ENCODE results near the gene HCK.
"Not testable (repeated sequence)": the region's sequence is repeated elsewhere in the genome, so short reads cannot be mapped to it uniquely, and the experiment has no call there.

HCK gene

GRCh38 chr20:32028647-32029372, 23.2 kb upstream of the HCK start:
- DNase-seq (ENCODE audit: low read depth, low spot score): peak; percentile 67

GRCh38 chr20:32029561-32029960, 22.5 kb upstream of the HCK start:
- no peak for DNase-seq (ENCODE audit: low read depth, low spot score)

- DNase-seq (ENCODE audit: low read depth, low spot score): peak; percentile 97
Observed at GRCh38 chr20:32031007-32031958, 20.8 kb upstream of the HCK start.

- DNase-seq (ENCODE audit: low read depth, low spot score): no peak
Observed at GRCh38 chr20:32033316-32033715, 18.7 kb upstream of the HCK start.

DNA sequence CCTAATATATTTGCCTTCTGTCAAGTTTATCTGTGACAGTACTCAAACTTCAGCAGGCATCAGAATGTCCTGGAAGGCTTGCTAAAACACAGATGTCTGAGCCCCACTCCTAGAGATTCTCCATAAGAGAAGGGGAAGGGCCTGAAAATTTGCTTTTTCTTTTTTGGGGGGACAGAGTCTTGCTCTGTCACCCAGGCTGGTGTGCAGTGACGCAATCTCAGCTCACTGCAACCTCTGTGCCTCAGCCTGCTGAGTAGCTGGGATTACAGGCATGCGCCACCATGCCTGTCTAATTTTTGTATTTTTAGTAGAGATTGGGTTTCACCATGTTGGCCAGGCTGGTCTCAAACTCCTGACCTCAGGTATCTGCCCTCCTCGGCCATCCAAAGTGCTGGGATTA, 18.3 kb upstream of the HCK start:
- DNase-seq (ENCODE audit: low read depth, low spot score): not testable (repeated sequence)

- no peak for DNase-seq (ENCODE audit: low read depth, low spot score)
Observed at GRCh38 chr20:32034581-32035425, 17.2 kb upstream of the HCK start.

DNA sequence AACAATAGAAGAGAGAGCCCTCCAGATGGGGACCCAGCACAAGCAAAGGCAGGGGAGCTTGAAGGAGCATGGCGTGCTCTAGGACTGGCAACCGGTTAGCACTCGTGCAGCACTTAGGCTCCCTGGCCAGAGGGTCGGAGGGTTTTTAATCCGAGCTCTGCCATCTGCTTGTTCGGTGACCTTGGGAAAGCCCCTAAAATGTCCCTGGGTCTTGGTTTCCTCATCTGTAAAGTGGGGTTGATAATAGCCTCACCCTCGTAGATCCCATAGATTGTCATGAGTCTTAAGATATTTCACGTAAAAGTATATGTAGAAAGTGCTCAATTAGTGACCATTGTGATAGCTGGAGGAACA, 16.6 kb upstream of the HCK start:
- DNase-seq (ENCODE audit: low read depth, low spot score): no peak

- DNase-seq (ENCODE audit: low read depth, low spot score): no peak
Observed at GRCh38 chr20:32036252-32036651, 15.8 kb upstream of the HCK start.

DNA sequence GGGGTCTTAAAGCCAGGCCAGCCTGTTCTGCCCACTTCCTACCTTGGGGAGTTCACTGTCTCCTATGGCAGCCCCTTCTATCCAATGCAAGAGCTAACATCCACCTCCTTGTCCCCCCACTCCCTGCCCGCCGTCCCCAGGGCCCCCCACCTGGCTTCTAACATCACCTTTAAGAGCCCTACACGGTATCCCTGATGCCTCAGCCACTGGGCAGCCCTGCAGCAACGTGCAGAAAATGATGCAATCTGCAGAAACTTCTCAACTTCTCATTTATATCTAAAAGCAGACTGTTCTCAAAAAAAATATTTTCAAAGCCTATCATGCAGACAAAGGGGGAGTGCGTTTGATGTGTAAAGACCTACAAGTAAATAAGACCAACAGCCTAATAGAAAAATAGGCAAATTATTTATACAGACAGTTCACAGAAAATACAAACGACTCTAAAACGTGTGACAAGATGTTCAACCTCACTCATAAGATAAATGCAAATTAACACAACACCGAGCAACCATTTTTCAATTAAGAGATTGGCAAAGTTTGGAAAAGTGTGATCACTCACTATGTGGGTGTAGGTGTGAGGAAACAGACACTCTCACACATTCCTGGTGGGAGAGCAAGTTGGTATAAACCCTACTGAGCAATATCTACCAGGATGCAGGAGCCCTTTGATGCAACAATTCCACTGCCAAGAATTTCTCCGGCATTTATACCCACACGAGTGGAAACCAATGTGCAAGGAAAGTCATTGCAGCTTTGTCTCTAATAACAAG, 15.1 kb upstream of the HCK start:
- DNase-seq (ENCODE audit: low read depth, low spot score): no peak

DNA sequence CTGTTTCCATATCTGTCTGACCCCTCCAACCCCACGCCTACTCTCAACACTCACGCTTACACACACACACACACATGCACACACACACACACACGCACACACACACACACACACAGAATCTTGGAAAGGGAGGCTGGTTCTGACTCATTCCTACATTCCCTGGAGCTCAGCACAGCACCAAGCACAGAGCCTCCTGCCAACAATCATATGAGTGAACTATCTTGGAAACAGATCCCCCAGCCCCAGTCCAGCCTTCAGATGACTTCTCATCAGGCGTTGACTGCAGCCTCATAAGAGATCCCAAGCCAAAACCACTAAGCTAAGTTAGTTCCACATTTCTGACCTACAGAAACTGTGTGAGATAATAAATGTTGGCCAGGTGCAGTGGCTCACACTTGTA, 14.1 kb upstream of the HCK start:
- no peak for DNase-seq (ENCODE audit: low read depth, low spot score)

- DNase-seq (ENCODE audit: low read depth, low spot score): peak; percentile 77
Observed at GRCh38 chr20:32040142-32040953, 11.7 kb upstream of the HCK start.

DNA sequence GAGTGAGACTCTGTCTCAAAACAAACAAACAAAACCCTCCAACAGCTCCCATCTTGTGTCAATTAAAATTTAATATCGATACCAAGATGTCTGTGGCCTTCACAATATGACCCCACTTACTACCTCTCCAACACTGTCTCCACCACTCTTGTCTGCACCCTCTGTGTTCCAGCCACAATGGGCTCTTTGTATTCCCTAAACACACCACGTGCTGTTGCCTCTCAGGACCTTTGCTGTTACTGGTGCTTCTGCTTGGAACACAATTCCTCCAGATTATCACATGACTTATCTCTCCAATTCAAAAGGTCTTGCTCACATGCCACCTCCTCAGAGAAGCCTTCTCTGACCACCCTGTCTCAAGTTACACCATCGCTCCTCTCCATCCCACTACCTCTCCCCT, 6.0 kb upstream of the HCK start:
- no peak for DNase-seq (ENCODE audit: low read depth, low spot score)

GRCh38 chr20:32050324-32050841, 1.7 kb upstream of the HCK start:
- no peak for DNase-seq (ENCODE audit: low read depth, low spot score)

DNA sequence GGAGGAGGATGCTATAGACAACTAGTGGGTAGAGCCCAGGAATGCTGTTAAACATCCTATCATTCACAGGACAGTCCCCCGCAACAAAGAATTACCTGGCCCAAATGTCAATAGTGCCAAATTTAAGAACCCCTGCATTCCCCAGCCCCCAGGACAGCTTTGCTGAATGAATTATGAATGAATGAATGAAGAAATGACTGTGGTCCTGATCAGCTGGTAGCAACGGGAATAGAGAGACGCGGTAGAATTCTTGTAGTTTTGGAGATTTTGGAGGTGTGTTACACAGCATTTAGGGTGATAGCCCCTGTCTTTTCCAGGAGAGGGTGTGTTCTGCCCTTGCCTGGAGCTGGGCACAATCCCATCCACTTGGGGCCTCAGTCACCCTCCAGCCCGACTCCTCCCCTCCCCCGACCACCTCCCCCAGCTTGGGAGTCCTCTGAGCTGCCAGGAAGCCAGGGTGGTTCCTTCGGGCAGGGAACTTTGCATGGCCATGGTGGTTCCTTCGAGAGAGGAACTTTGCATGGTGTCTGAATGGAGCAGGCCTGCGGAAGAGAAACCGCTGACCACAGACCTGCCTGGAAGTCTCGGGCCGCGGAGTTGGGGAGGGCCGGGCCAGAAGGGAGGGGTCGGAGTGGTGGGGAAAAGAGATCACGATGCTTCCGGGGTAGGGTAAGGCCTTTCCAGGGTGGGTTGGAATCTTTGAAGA, 1.0 kb upstream of the HCK start:
- peak; percentile 27 for DNase-seq (ENCODE audit: low read depth, low spot score)

DNA sequence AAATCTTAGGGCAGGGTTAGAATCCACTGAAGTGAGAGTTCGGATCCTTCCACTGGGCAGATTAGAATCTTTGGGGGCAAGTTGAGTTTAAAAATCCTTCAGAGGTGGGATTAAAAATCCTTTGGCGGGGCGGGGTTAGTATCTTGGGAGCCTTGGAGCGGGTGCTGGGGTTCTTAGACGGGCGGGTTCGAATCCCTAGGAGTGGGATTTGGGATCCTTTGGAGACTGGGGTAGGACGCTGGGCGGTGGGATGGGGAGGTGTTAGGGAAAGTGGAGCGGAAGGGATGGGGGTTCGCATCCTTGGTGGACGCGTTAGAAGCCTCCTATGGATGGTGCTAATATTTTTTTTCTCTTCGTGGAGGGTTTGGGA, 337 bp upstream of the HCK start:
- no peak for DNase-seq (ENCODE audit: low read depth, low spot score)

- DNase-seq (ENCODE audit: low read depth, low spot score): peak; percentile 37
Observed at GRCh38 chr20:32052778-32053362, 828 bp downstream of the HCK start.

DNA sequence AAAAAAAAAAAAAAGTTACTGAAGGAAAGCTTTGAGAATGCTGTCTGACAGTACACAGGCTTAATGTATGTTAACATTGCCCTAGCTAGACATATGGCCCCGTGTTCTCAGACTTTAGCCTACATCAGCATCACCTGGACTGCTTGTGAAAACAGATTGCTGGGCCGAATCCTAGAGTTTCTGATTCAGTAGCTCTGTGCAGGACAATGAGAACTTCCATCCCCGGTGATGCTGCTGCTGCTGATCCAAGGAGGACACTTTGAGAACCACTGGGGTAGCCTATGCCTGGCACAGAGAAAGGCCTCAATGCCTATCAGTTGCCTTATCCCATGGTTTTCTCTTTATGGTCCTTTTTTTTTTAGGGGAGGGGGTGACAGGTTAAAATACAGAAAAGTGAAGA, 1.6 kb downstream of the HCK start:
- no peak for DNase-seq (ENCODE audit: low read depth, low spot score)

GRCh38 chr20:32056708-32057483, 4.9 kb downstream of the HCK start:
- no peak for DNase-seq (ENCODE audit: low read depth, low spot score)
